G401.6 (cell line): ENCODE measurements around the gene ACYP2.
"Not testable (repeated sequence)": the region's sequence is repeated elsewhere in the genome, so short reads cannot be mapped to it uniquely, and the experiment has no call there.

Experiments
- FAIRE-seq: peaks from 2 replicates; lab custom pipeline; 2012; peaks lifted over from hg19 to GRCh38; lab: Jason Lieb, UNC

Gene ACYP2

DNA sequence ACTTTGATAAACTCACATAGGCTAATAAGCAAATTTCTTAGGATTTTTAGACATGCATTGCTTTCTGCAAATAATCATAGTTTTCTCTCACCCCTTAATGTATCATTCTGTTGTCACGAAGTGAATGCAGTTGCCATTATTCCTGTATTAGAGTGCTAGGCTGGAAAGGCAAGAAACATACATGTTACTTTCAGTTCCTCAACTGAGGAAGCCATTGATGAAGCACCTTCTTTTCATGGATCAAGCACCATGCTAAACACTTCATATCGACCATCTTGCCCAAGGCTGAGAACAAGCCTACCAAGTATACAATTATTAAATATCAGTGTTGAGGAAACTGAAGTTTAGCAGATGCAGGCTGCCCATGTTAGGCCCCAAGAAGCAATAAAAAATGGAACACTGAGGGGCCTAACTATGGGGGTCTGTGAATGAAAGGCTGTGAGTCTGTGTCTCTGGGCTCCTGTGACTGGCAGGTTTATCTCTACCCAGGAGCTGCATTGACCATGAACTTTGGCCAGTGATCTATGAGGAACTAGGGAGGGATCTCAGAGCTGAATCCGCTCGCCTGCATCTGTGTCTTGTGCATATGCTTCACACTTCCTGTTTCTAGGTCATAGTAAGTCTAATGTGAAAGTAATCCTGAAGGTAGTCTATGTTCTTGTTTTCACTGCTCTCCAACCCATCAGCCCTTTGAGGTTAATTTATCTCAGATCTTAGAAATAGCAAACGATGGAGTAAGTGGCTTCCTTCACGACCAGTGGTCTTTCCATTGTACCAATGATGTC is 156.6 kb downstream of the ACYP2 start:
- FAIRE-seq, result no peak

DNA sequence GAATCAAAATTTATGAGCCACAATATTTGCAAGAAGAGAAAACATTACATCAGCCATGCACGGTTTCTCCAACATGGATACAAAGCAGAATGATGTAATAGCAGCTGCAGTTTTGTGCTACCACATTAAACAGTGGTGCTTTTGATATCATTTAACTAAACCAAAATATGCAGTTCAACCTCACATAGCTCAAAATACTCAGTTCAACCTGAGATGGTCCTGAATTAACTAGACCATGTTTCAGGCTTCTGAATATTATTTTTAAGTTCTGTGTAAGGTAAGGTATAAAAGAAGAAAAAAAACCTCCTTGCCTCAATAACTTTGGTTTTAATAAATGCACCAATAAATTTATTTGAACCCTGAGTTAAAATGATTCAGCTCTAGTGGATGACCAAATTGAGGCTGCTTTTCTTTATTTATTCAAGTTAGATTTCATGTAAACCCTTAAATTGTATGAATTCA is 159.4 kb downstream of the ACYP2 start:
- no peak for FAIRE-seq

DNA sequence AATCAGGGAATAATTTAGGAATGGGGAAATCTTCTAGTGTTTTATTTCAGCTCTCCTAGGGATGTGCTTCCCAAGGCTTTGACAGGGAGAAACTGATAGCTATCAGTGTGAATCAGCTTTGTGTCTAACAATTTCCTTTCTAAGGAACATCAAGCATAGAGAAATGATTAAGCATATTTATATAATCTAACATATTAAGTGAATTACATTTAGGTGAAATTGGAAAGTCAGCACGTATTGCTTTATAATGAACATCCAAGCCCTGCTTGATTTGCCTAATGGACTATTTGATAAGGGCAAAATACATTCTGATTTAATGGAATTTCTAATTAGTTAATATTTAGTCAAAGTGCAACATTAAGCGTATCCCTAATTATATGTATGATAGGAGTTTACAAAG is 160.1 kb downstream of the ACYP2 start:
- no peak for FAIRE-seq

DNA sequence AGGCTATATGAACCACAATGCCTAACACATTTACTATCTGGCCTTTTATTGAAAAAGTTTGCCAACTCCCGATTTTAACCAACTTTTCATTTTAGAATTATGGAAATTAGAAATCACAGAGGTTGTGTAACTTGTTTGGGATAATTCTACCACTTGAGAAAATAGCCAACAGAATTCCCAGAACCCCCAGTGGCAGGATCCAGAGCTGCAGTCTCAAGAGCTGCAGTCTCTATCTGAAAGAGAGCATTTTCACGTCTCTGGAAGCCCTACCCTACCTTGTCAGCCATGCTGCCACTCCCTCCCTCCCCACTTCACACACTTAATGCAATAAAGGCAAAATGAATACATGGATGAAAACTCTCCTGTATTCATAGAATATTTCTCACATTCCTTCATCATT is 164.0 kb downstream of the ACYP2 start:
- no peak for FAIRE-seq

DNA sequence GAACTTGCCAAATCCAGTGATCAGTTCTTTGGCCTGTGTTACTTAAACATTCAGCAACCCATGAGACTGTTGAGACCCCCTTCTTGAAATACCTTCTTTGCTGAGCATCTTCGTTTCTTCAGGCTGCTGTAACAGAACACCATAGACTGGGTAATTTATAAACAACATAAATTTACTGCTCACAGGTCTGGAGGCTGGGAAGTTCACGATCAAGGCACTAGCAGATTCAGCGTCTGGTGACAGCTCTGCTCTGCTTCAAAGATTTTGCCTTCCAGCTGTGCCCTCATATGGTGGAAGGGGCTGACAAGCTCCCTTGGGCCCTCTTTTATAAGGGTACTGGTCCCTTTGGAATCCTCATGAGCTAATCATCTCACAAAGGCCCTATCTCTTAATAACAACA is 169.4 kb downstream of the ACYP2 start:
- FAIRE-seq, result no peak

DNA sequence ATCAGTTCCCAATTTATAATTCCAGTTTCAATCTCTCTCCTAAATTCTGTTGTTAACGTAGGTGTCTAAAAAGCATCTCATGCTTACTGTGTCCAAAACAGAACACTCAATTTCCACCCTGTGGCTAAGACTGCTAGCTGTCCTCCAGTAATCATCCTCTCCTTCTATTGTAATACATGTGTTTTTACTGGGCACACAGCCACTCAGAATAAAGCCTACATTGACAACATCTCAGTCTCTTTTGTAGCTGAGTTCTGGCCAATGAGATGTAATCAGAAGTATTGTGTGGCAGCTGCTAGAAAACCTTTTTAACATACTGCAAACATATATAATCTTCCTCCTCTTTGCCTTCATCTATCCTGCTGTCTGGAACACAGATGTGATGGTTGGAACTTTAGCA is 170.0 kb downstream of the ACYP2 start:
- no peak for FAIRE-seq

DNA sequence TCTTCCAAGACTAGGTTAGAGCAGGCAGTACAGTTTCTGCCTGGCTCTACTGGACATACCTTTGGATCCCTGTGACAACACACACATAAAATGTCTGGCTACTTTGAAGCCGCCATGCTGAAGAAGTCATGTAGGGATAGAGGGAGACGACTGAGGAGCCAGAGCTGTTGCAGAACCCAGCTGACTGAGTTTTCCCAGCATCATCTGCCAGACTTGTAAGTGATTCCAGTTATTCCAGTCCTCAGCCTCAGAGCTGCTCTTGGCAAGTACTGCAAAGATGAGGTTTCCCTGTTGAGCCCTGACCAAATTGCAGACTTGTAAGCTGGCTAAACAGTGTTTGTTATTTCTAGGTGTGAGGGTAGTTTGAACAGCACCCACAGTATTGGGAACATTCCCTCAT is 172.1 kb downstream of the ACYP2 start:
- FAIRE-seq, result no peak

DNA sequence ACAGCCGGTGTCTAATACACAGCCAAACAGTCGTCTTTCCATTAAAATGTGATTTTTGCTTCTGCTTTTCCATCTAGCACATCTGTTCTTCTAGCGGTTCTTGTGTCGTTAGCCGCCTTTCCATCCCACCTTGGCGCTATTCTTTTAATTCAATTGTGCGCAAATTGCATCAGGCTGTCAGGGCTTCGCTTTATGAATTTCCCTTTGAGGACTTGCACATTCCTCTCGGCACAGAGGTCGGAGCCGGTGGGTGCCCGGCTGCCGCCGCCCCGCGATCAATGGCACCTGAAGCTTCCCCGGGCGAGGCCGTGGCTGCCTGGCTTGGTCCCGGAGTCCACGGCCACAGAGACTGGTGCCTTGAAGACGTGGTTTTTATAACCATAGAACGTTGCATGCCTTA is 174.5 kb downstream of the ACYP2 start:
- no peak for FAIRE-seq

DNA sequence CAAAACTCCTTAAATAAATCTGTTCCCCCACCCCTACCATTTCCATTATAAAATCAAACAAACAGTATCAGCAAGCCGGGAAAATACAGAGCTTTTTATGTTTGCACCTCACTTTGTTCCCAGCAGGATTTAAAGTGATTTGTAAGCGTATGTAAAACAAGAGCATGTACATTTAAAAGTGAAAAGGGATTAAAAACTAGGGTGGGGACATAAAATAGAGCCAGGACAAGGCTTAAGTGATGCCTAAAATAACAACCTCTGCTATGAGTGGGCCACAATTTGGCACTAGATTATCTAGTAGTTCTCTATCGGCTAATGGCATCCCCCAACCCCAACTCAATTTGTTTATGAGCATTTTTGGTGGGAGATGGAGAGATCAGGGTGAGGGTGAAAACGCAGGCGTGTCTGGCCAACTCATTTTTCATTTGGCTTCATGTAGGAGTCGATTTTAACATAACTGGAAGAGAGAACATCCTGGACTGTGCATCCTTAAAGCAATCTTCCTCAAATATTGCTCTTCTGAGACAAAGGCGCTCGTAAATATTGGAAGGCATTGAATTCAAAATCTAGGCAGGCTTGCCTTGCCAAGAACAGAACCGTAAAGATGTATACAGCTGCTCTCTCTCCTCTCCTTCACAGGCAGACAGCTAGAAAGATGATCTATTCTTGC is 175.1 kb downstream of the ACYP2 start:
- no peak for FAIRE-seq

DNA sequence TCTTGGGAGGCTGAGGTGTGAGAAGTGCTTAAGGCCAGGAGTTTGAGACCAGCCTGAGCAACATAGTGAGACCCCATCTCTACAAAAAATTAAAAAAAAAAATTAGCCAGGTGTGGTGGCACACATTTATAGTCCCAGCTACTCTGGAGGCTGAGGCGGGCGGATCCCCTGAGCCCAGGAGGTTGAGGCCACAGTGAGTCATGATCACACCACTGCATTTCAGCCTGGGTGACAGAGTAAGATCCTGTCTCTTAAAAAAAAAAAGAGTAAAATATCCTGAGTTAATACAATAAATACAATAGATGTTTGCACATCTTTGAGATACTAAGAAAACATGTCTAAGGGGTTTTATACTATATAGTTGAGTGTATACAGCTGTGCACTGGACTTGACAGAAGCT is 179.2 kb downstream of the ACYP2 start:
- not testable (repeated sequence) for FAIRE-seq

DNA sequence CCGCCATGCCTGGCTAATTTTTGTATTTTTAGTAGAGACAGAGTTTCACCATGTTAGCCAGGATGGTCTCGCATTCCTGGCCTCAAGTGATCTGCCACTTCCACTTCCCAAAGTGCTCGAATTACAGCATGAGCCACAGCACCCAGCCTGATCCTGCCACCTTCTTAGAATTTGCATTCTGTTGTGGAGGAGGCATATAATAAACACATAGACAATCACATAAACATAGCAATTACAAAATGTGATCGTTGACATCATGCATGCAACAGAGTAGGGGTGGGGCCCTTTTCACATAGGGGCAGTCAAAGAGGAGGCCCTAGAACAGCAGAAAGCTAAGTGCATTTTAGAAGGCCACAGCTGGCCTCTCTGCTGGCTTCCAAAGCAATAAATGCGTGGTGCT is 180.5 kb downstream of the ACYP2 start:
- no peak for FAIRE-seq

DNA sequence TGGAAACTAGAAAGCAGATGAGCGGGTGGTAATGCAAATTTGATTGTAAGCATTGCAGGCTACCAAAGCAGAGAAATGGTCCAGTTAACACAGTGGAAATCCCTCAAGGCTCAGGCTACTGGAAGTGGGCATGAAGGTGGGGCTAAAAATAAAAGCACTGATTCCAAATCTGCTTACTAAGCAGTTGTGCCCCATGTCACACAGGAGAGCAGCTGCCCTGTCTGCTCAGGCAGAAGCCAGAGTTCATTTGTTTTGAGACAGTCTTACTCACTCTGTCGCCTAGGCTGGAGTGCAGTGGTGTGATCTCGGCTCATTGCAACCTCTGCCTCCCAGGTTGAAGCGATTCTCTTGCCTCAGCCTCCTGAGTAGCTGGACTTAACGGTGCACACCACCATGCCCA is 183.1 kb downstream of the ACYP2 start:
- FAIRE-seq, result no peak

DNA sequence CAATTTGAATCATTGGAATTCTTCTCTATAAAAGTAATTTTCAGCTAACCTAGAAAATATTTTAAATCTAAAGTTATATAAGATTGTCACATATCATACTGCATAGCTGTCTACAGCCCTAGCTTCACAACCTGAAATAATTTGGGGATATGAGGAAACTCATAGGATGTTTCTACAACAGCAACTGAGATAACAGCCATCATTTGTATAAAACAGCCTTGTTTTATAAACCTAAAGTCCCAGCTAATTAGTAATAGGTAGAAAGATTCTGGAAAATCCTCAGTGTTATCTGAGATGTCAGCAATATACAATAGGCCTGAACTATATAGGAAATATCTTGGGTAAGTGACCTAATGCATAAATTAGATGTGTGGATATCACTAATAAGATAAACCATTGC is 188.2 kb downstream of the ACYP2 start:
- FAIRE-seq, result no peak

DNA sequence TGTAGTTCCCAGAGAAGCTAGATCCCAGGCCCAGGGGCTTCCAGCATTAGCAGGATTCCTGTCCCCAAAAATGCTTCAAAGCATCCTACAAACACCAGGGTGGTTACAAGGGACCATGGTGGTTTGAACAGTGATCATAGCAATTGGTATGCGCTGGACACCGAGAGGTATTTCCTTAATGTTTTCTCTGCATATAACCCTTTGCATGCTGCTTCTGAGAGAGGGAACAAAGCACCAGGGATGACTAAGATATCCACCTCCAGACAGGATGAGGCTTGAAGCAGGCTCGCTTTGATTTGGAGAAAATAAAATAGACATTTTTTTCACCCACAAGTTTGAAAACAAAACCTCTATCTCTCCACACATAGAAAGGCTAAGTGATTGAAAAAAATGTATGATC is 191.1 kb downstream of the ACYP2 start:
- FAIRE-seq, result no peak

DNA sequence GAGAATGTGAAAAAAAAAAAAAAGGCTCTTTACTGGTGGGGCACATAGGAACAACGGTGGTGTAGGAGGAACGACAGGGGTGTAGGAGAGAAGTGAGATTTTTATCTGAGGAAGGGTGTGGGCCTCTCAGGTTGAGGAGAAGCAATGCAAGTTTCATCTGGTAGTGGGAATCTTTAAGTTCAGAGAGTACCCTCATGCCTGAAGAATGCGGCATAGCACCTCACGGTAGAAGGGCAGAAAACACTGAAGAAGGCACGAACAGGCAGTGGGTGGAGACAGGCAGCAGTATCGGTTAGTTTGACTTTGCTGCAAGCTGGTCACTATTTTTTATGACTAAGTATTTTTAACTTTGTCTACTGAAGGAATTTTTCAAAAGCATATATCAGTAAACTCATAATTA is 192.8 kb downstream of the ACYP2 start:
- FAIRE-seq, result no peak

DNA sequence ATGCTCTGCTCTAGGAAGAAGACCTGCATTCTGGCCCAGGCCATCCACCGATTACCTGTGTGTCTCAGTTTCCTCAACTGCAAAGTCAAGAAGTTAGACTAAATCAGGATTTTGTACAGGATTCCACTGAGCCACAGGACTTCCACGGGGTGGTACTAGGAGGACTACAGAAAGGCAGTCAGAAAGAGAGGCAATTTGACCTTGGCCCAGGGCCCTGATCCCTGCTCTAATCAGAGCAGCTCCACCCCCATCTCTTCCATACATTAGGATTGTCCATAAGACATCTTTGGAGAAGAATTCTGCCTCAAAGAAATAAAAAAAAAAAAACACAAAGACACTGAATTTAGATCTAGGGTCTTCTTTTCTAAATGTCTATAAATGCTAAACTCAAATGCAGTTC is 193.4 kb downstream of the ACYP2 start:
- no peak for FAIRE-seq

DNA sequence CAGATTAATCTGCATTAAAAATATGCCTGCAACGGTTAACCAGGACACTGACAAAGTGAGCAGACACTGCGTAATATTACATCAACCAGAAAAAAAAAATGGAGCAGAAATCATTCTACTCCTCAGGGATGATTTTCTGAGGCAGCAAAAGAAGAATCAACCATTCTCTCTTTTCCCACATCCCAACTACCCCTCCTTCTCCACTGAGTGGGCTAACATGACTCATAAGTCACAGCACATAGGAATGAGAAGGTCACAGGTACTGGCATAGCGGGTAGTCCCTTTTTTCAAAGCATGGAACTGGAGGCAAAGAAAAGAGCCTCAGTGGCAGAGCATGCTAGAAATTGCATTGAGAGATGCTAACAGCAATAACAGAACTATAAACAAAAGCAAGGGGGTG is 194.9 kb downstream of the ACYP2 start:
- FAIRE-seq, result no peak

DNA sequence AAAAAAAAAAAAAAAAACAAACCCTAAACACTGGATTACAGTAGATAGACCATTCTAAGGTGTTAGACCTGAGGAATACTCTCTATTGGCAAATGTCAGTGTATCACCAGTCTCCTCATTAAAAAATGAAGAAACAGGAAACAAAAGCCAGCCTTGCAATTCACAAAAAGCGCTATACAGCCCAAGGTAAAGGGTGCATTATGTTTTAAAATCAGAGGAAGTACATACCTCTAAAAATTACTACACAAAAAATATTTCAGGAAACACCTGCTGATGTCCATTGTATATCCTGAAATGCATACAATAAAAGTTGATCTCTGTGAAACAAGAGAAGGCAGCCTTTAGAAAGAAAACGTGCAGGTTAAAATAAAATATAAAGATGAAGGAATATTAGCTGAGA is 195.5 kb downstream of the ACYP2 start:
- no peak for FAIRE-seq

DNA sequence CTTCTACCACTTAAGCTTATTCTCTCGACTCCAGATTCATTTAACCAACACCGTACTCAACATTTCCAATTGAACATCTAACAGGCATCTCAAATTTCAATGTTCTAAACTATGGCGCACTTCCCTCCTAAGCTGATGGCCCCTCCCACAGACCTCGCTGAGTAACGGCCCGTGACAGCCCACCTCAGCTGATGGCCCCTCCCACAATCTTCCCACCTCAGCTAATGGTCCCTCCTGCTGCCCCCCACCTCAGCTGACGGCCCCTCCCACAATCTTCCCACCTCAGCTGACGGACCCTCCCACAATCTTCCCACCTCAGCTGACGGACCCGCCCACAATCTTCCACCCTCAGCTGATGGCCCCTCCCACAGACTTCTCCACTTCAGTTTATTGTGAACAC is 197.7 kb downstream of the ACYP2 start:
- no peak for FAIRE-seq

DNA sequence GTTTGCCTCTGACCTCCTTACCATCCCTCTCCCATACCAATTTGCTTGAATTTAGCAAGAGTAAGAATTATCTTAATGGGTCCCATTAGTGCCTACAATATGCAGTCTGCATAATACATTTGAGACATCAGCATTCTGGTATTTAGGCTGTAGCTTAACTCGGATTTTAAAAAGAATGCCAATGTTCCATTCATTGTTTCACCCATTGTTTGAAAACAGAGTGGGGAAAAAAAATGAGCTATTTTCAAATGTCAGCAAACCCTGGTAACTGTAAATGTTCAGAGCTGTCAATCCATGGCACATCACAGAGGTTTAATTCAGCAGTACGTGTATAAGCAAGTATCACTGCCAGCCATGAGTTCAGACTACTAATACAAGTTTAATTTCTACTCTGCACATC is 202.6 kb downstream of the ACYP2 start:
- FAIRE-seq, result no peak

DNA sequence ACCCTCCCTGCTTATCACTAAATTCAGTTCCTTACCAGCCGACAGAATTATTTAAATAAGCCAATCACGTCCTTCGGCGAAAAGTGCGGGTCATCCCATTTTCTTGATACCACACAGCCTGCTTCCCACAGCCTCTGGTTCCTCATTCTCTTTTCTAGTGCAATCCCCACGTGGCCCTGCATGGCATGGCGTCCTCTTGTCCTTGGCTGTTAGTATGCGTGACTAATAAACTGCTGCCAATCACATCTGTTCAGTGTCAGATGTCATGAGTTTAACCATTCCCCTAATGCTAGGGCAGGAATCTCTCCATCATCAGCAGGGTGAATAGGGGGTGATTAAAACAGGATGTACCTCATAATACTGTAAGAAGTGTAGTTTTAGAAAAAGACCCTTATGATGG is 203.4 kb downstream of the ACYP2 start:
- FAIRE-seq, result no peak

DNA sequence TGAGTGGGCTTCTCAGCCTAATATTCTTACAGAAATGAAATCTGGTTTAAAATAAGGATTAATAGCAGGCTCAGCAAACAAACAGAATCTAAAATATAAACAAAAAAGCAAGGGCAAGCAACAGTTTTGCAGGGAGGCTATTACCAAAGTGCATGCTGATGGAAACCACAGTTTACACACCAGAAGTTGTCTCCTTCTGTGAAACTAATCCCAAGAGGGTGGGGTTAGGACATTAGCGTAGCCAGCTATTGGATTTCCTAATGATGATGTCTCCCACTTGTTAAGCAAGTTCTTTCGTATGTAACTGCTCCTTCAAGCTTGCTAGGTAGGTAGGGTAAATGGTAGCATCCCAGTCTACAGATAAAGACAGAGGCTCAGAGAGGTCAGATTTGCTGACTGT is 205.6 kb downstream of the ACYP2 start:
- no peak for FAIRE-seq

DNA sequence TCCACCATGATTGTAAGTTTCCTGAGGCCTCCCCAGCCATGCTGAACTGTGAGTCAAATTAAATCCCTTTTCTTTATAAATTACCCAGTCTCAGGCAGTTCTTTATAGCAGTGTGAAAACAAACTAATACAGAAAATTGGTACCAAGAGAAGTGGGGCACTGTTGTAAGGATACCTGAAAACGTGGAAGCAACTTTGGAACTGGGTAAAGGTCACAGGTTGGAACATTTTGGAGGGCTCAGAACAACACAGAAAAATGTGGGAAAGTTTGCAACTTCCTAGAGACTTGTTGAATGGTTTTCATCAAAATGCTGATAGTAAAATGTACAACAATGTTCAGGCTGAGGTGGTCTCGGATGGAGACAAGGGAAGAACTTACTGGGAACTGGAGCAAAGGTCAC is 209.1 kb downstream of the ACYP2 start:
- FAIRE-seq, result not testable (repeated sequence)

DNA sequence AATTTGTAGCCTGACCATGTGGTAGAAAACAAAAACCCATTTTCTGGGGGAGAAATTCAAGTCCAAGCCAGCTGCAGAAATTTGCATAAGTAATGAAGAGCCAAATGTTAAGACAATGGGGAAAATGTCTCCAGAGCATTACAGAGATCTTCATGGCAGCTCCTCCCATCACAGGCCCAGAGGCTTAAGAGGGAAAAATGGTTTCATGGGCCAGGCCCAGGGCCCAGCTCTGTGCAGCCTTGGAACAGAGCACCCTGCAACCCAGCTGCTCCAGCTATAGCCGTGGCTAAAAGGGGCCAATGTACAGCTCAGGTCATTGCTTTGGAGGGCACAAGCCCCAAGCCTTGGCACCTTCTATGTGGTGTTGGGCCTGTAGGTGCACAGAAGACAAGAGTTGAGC is 209.7 kb downstream of the ACYP2 start:
- no peak for FAIRE-seq
